Fibroblast of lung (primary cell): ENCODE measurements around the gene BMERB1.

Experiments
- EZH2 ChIP-seq: IDR thresholded peaks from 2 replicates; pipeline ENCODE4 v1.5.1; 2012; ENCODE audit warnings: low read length, control low read depth, mild to moderate bottlenecking; ENCODE audit errors: missing control alignments
- TF ChIP-seq, protein P1 (sequence below), 2 donors: IDR thresholded peaks in 1 of 2; conservative IDR thresholded peaks in 1 of 2; 1 replicate in 1 of 2; 2 replicates in 1 of 2; pipeline ENCODE4 v1.5.1; 2011 to 2012; ENCODE audit warnings: low read length in 2 of 2, control low read depth in 1 of 2, inconsistent platforms in 1 of 2, low read depth in 1 of 2, mild to moderate bottlenecking in 1 of 2

DNA sequence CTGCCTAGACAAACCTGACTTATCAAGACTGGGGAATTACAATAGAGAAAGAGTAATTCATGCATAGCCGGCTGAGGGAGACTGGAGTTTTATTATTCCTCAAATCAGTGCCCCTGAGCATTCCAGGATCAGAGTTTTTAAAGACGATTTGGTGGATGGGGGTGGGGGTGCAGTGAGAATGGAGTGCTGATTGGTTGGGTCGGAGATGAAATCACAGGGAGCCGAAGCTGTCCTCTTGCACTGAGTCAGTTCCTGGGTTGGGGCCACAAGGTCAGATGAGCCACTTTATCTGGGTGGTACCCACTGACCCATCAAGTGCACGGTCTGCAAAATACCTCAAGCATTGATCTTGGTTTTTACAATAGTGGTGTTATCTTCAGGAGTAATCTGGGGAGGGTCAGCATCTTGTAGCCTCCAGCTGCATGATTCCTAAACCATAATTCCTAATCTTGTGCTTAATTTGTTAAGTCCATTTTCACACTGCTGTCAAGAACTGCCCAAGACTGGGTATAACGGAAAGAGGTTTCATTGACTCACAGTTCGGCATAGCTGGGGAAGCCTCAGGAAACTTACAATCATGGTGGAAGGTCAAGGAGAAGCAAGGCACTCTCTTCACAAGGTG is 139.0 kb downstream of the BMERB1 start:
- TF ChIP-seq, protein P1, sequence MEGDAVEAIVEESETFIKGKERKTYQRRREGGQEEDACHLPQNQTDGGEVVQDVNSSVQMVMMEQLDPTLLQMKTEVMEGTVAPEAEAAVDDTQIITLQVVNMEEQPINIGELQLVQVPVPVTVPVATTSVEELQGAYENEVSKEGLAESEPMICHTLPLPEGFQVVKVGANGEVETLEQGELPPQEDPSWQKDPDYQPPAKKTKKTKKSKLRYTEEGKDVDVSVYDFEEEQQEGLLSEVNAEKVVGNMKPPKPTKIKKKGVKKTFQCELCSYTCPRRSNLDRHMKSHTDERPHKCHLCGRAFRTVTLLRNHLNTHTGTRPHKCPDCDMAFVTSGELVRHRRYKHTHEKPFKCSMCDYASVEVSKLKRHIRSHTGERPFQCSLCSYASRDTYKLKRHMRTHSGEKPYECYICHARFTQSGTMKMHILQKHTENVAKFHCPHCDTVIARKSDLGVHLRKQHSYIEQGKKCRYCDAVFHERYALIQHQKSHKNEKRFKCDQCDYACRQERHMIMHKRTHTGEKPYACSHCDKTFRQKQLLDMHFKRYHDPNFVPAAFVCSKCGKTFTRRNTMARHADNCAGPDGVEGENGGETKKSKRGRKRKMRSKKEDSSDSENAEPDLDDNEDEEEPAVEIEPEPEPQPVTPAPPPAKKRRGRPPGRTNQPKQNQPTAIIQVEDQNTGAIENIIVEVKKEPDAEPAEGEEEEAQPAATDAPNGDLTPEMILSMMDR (conservative IDR thresholded peaks at IDR 0.05 in 1 of 2, IDR thresholded peaks at IDR 0.05 in 1 of 2; ENCODE audit: low read depth in 1 of 2, low read length in 2 of 2), result no peak
- no peak for TF ChIP-seq EZH2
